ENCODE measurements around the gene MRTFA. TPM values are rescaled to one million over a fixed set of nuclear protein-coding genes. Genes with fewer than 3 reads are reported as not detected.

MRTFA gene
- total RNA-seq, 1 experiment from 2014 or later: 28.0 TPM

DNA sequence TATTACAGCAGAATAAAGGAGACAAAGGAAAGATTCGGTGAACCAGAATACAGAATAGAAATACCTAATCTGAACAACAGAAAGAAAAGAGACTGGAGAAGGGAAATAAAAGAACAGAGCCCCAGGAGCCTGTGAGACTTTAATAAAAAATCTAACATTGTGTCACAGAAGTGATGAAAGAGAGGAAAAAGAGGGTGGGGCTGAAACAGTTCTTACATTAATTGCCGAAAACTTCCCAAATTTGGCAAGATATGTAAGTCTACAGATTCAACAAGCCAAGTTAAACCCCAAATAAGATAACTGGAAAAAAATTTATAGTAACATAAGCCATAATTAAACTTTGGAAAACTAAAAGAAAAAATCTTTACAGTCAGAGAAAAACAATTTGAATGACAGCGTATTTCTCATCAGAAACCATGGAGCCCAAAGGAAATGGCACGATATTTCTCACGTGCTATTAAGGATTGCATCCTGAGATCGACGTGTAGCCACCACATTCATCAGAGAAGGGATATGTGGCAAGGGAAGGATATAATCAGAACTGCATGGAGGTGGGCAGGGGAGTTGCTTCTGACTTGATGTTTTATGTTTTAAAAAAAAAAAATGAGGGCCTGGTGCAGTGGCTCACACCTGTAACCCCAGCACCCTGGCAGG lies 192.2 kb downstream of the MRTFA start:
- TF ChIP-seq RAD21 (IDR thresholded peaks at IDR 0.05; ENCODE audit: low read depth): no peak
- TF ChIP-seq CEBPB (IDR thresholded peaks at IDR 0.05; ENCODE audit: low read depth): no peak
- TF ChIP-seq EZH2 (IDR thresholded peaks at IDR 0.05): no peak
- TF ChIP-seq, protein P1, sequence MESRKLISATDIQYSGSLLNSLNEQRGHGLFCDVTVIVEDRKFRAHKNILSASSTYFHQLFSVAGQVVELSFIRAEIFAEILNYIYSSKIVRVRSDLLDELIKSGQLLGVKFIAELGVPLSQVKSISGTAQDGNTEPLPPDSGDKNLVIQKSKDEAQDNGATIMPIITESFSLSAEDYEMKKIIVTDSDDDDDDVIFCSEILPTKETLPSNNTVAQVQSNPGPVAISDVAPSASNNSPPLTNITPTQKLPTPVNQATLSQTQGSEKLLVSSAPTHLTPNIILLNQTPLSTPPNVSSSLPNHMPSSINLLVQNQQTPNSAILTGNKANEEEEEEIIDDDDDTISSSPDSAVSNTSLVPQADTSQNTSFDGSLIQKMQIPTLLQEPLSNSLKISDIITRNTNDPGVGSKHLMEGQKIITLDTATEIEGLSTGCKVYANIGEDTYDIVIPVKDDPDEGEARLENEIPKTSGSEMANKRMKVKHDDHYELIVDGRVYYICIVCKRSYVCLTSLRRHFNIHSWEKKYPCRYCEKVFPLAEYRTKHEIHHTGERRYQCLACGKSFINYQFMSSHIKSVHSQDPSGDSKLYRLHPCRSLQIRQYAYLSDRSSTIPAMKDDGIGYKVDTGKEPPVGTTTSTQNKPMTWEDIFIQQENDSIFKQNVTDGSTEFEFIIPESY (IDR thresholded peaks at IDR 0.05; ENCODE audit: extremely low read depth, insufficient replicate concordance, low read length): no peak
- TF ChIP-seq, protein P2, sequence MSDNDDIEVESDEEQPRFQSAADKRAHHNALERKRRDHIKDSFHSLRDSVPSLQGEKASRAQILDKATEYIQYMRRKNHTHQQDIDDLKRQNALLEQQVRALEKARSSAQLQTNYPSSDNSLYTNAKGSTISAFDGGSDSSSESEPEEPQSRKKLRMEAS (IDR thresholded peaks at IDR 0.05): no peak
- TF ChIP-seq, protein P3, sequence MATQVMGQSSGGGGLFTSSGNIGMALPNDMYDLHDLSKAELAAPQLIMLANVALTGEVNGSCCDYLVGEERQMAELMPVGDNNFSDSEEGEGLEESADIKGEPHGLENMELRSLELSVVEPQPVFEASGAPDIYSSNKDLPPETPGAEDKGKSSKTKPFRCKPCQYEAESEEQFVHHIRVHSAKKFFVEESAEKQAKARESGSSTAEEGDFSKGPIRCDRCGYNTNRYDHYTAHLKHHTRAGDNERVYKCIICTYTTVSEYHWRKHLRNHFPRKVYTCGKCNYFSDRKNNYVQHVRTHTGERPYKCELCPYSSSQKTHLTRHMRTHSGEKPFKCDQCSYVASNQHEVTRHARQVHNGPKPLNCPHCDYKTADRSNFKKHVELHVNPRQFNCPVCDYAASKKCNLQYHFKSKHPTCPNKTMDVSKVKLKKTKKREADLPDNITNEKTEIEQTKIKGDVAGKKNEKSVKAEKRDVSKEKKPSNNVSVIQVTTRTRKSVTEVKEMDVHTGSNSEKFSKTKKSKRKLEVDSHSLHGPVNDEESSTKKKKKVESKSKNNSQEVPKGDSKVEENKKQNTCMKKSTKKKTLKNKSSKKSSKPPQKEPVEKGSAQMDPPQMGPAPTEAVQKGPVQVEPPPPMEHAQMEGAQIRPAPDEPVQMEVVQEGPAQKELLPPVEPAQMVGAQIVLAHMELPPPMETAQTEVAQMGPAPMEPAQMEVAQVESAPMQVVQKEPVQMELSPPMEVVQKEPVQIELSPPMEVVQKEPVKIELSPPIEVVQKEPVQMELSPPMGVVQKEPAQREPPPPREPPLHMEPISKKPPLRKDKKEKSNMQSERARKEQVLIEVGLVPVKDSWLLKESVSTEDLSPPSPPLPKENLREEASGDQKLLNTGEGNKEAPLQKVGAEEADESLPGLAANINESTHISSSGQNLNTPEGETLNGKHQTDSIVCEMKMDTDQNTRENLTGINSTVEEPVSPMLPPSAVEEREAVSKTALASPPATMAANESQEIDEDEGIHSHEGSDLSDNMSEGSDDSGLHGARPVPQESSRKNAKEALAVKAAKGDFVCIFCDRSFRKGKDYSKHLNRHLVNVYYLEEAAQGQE (IDR thresholded peaks at IDR 0.05; ENCODE audit: low read depth): no peak
- TF ChIP-seq SIN3A (IDR thresholded peaks at IDR 0.05; ENCODE audit: low read depth): no peak
- TF ChIP-seq POLR2AphosphoS5 (IDR thresholded peaks at IDR 0.05; ENCODE audit: low read depth, low read length): no peak
- TF ChIP-seq, protein P4, sequence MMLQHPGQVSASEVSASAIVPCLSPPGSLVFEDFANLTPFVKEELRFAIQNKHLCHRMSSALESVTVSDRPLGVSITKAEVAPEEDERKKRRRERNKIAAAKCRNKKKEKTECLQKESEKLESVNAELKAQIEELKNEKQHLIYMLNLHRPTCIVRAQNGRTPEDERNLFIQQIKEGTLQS (IDR thresholded peaks at IDR 0.05): no peak
- TF ChIP-seq FOSL1 (IDR thresholded peaks at IDR 0.05; ENCODE audit: low read depth): no peak
- TF ChIP-seq ELF1 (IDR thresholded peaks at IDR 0.05; ENCODE audit: borderline replicate concordance, low read depth): no peak
- no peak for TF ChIP-seq CBX3 (IDR thresholded peaks at IDR 0.05; ENCODE audit: low read depth)
- no peak for TF ChIP-seq YY1 (IDR thresholded peaks at IDR 0.05; ENCODE audit: extremely low read depth, insufficient replicate concordance, low read depth, low read length)
- no peak for TF ChIP-seq EZH2phosphoT487 (IDR thresholded peaks at IDR 0.05; ENCODE audit: borderline replicate concordance)
- TF ChIP-seq ZFX (IDR thresholded peaks at IDR 0.05): no peak
- no peak for TF ChIP-seq SP1 (IDR thresholded peaks at IDR 0.05; ENCODE audit: low read depth)
- TF ChIP-seq, protein P5, sequence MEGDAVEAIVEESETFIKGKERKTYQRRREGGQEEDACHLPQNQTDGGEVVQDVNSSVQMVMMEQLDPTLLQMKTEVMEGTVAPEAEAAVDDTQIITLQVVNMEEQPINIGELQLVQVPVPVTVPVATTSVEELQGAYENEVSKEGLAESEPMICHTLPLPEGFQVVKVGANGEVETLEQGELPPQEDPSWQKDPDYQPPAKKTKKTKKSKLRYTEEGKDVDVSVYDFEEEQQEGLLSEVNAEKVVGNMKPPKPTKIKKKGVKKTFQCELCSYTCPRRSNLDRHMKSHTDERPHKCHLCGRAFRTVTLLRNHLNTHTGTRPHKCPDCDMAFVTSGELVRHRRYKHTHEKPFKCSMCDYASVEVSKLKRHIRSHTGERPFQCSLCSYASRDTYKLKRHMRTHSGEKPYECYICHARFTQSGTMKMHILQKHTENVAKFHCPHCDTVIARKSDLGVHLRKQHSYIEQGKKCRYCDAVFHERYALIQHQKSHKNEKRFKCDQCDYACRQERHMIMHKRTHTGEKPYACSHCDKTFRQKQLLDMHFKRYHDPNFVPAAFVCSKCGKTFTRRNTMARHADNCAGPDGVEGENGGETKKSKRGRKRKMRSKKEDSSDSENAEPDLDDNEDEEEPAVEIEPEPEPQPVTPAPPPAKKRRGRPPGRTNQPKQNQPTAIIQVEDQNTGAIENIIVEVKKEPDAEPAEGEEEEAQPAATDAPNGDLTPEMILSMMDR (IDR thresholded peaks at IDR 0.05 in 2 of 3, conservative IDR thresholded peaks at IDR 0.05 in 1 of 3; ENCODE audit: borderline replicate concordance in 1 of 3, insufficient read depth in 1 of 3, low read depth in 2 of 3, low read length in 2 of 3): no peak
- intact Hi-C loops (cut with micrococcal nuclease): no loop called here
- no peaks in the 10 kb centered on the region for H3K79me2 ChIP-seq (ENCODE audit: insufficient read depth, low read length)
- H3K4me2 ChIP-seq (ENCODE audit: low read length): no peak overlapping the region
- H3K36me3 ChIP-seq (ENCODE audit: control insufficient read depth in 1 of 2, insufficient read depth in 2 of 2, low read length in 2 of 2): no peaks in the 10 kb centered on the region
- ChIA-PET RAD21 (ENCODE audit: low non-redundant PET in 1 of 2, low total read pairs in 2 of 2, uncharacterized antibody in 2 of 2, unreplicated experiment in 2 of 2) (no interaction called here), CTCF (no interaction called here), POLR2A (no interaction called here)
- no peak overlapping the region for H3K27ac ChIP-seq (ENCODE audit: low read depth, low read length)
- no peak for DNase-seq (ENCODE audit: low read depth, low spot score)
- H4K20me1 ChIP-seq (ENCODE audit: insufficient read depth): no peaks in the 10 kb centered on the region
- no peak overlapping the region for H3K4me3 ChIP-seq (replicated peaks in 1 of 2; ENCODE audit: low read depth in 1 of 2, low read length in 2 of 2)
- no peak overlapping the region for H2AFZ ChIP-seq (ENCODE audit: low read depth, low read length, poor library complexity, severe bottlenecking)
- no peaks in the 10 kb centered on the region for H3K9me2 ChIP-seq (ENCODE audit: insufficient read depth)
- no peaks in the 10 kb centered on the region for H3K9me3 ChIP-seq (ENCODE audit: control insufficient read depth in 1 of 2, insufficient read depth in 1 of 2, low read depth in 1 of 2, low read length in 2 of 2)
- H3K4me1 ChIP-seq (ENCODE audit: control insufficient read depth in 1 of 2, insufficient read depth in 2 of 2, low read length in 2 of 2): no peaks in the 10 kb centered on the region
- H3K9ac ChIP-seq (ENCODE audit: low read length): no peak overlapping the region
- no peaks in the 10 kb centered on the region for H3K27me3 ChIP-seq (ENCODE audit: insufficient read depth, low read length)
- ATAC-seq: no peak
- BruUV-seq (replicated peaks): no TSS peak
